ENCODE results near the gene SH3BP5. TPM values are rescaled to one million over a fixed set of nuclear protein-coding genes. Genes with fewer than 3 reads are reported as not detected.

SH3BP5 gene
- total RNA-seq, 1 donor from 2014 or later = 5.9 TPM

GRCh38 chr3:15313461-15313860, 18.9 kb downstream of the SH3BP5 start:
- peaks cover 9% of the 10 kb centered on the region for H3K4me1 Mint-ChIP-seq (ENCODE audit: unreplicated experiment)
- no peak for TF ChIP-seq CTCF (IDR thresholded peaks at IDR 0.05)
- no peaks in the 10 kb centered on the region for H3K36me3 Mint-ChIP-seq (ENCODE audit: unreplicated experiment)
- H3K4me3 Mint-ChIP-seq (ENCODE audit: unreplicated experiment) = no peak overlapping the region
- DNase-seq (ENCODE audit: extremely low spot score, unreplicated experiment) = no peak
- H3K27me3 Mint-ChIP-seq (ENCODE audit: unreplicated experiment) = no peaks in the 10 kb centered on the region
- H3K27ac Mint-ChIP-seq (ENCODE audit: unreplicated experiment) = no peak overlapping the region
- no peaks in the 10 kb centered on the region for H3K9me3 Mint-ChIP-seq (ENCODE audit: unreplicated experiment)

DNA sequence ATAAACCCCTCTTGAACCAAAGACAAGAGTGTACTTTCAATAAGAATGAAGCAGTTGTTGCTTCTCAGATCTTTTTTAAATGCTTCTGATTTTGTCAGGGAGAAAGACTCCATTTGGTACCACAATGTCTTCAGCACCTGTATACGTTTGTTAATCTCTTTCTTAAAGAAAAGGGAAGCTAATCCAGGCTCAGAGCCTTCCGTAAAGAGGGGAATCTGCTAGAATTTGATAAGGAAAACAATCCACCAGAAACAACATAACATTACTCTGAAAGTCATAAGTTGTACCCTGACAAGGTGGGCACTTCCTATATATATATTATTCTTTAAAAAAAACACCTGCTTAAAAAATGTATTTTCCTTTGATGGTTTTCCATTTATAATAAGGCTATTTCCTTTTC, 19.8 kb downstream of the SH3BP5 start:
- no peak overlapping the region for H3K27ac Mint-ChIP-seq (ENCODE audit: unreplicated experiment)
- no peak for DNase-seq (ENCODE audit: extremely low spot score, unreplicated experiment)
- no peaks in the 10 kb centered on the region for H3K27me3 Mint-ChIP-seq (ENCODE audit: unreplicated experiment)
- no peak for TF ChIP-seq CTCF (IDR thresholded peaks at IDR 0.05)
- H3K9me3 Mint-ChIP-seq (ENCODE audit: unreplicated experiment) = no peaks in the 10 kb centered on the region
- no peak overlapping the region for H3K4me3 Mint-ChIP-seq (ENCODE audit: unreplicated experiment)
- H3K4me1 Mint-ChIP-seq (ENCODE audit: unreplicated experiment) = peaks cover 9% of the 10 kb centered on the region
- H3K36me3 Mint-ChIP-seq (ENCODE audit: unreplicated experiment) = no peaks in the 10 kb centered on the region

- TF ChIP-seq CTCF (IDR thresholded peaks at IDR 0.05) = no peak
- no peaks in the 10 kb centered on the region for H3K9me3 Mint-ChIP-seq (ENCODE audit: unreplicated experiment)
- H3K4me3 Mint-ChIP-seq (ENCODE audit: unreplicated experiment) = no peak overlapping the region
- no peaks in the 10 kb centered on the region for H3K36me3 Mint-ChIP-seq (ENCODE audit: unreplicated experiment)
- no peak overlapping the region for H3K27ac Mint-ChIP-seq (ENCODE audit: unreplicated experiment)
- peaks cover 8% of the 10 kb centered on the region for H3K4me1 Mint-ChIP-seq (ENCODE audit: unreplicated experiment)
- no peaks in the 10 kb centered on the region for H3K27me3 Mint-ChIP-seq (ENCODE audit: unreplicated experiment)
- no peak for DNase-seq (ENCODE audit: extremely low spot score, unreplicated experiment)
Measured at GRCh38 chr3:15310491-15311370, 21.7 kb downstream of the SH3BP5 start.

GRCh38 chr3:15309662-15310335, 22.6 kb downstream of the SH3BP5 start:
- H3K27me3 Mint-ChIP-seq (ENCODE audit: unreplicated experiment) = no peaks in the 10 kb centered on the region
- DNase-seq (ENCODE audit: extremely low spot score, unreplicated experiment) = no peak
- H3K27ac Mint-ChIP-seq (ENCODE audit: unreplicated experiment) = no peak overlapping the region
- H3K4me1 Mint-ChIP-seq (ENCODE audit: unreplicated experiment) = peaks cover 8% of the 10 kb centered on the region
- TF ChIP-seq CTCF (IDR thresholded peaks at IDR 0.05) = no peak
- H3K4me3 Mint-ChIP-seq (ENCODE audit: unreplicated experiment) = no peak overlapping the region
- H3K9me3 Mint-ChIP-seq (ENCODE audit: unreplicated experiment) = no peaks in the 10 kb centered on the region
- H3K36me3 Mint-ChIP-seq (ENCODE audit: unreplicated experiment) = no peaks in the 10 kb centered on the region

GRCh38 chr3:15307580-15307979, 24.8 kb downstream of the SH3BP5 start:
- Mint-ChIP-seq H3K36me3 (ENCODE audit: unreplicated experiment) (no peaks in the 10 kb centered on the region), H3K4me1 (ENCODE audit: unreplicated experiment) (peaks cover 8% of the 10 kb centered on the region), H3K27ac (ENCODE audit: unreplicated experiment) (no peak overlapping the region), H3K4me3 (ENCODE audit: unreplicated experiment) (no peak overlapping the region), H3K9me3 (ENCODE audit: unreplicated experiment) (no peaks in the 10 kb centered on the region), H3K27me3 (ENCODE audit: unreplicated experiment) (no peaks in the 10 kb centered on the region)
- no peak for DNase-seq (ENCODE audit: extremely low spot score, unreplicated experiment)
- no peak for TF ChIP-seq CTCF (IDR thresholded peaks at IDR 0.05)

Measured in osteocyte (in vitro differentiated cells).